AG20443 (cell line): ENCODE measurements around the gene MUS81.

ENCODE experiments used
- DNase-seq: peaks from one replicate; pipeline ENCODE4 v3.0.0; 2012; ENCODE audit warnings: low spot score, mixed read lengths

The MUS81 gene

GRCh38 chr11:65848693-65849092, 11.5 kb upstream of the MUS81 start:
- peak; percentile 9 for DNase-seq

GRCh38 chr11:65849366-65849765, 10.9 kb upstream of the MUS81 start:
- DNase-seq, result no peak

GRCh38 chr11:65849771-65850216, 10.4 kb upstream of the MUS81 start:
- DNase-seq, result no peak

- DNase-seq, result no peak
These were observed 9.8 kb upstream of the MUS81 start for GRCh38 chr11:65850217-65851082.

DNA sequence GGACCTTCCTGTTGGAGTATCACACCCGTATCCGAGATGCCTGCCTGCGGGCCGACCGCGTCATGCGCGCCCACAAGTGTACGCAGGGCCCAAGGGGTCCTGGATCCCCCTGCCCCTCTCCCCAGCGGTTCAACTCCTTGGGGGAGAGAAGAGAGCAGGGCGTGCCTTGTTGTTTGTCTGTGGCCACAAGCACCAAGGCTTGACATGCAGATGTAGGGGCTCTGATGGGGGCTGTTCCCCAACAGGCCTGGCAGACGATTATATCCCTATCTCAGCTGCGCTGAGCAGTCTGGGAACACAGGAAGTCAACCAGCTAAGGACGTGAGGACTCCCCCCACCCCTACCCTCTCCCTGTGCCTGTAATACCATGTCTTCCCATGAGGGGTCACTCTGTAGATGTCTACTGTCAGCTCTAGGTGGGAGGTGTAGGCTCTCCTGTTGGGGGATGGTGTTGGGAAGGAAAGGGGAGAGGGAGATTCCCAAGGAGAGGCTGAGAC, 9.1 kb upstream of the MUS81 start:
- peak; percentile 32 for DNase-seq

GRCh38 chr11:65851811-65852507, 8.3 kb upstream of the MUS81 start:
- peak; percentile 4 for DNase-seq

DNA sequence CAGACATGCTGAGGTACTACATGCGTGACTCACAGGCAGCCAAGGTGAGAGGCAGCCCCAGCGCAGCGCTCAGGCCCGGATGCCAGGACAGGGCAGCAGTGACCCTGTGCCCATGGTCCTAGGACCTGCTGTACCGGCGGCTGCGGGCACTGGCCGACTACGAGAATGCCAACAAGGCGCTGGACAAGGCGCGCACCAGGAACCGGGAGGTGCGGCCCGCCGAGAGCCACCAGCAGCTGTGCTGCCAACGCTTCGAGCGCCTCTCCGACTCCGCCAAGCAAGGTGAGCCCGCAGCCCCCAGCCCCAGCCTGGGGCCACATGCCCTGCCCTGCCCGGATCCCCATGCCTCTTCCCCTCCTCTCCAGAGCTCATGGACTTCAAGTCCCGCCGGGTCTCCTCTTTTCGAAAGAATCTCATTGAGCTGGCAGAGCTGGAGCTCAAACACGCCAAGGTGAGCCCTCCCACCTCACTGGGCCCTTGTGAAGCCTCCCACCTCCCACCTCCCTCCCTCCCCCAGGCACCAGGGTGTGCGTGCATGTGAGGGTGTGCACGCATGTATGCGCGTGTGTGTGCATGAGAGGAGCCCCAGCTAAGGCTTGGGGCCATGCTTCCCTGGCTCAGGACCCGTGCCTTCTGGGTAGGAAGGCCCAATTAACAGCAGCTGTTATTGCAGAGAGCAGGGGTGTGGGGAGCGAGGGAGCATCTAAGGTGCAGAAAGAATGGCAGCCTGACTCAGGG, 7.6 kb upstream of the MUS81 start:
- no peak for DNase-seq

DNA sequence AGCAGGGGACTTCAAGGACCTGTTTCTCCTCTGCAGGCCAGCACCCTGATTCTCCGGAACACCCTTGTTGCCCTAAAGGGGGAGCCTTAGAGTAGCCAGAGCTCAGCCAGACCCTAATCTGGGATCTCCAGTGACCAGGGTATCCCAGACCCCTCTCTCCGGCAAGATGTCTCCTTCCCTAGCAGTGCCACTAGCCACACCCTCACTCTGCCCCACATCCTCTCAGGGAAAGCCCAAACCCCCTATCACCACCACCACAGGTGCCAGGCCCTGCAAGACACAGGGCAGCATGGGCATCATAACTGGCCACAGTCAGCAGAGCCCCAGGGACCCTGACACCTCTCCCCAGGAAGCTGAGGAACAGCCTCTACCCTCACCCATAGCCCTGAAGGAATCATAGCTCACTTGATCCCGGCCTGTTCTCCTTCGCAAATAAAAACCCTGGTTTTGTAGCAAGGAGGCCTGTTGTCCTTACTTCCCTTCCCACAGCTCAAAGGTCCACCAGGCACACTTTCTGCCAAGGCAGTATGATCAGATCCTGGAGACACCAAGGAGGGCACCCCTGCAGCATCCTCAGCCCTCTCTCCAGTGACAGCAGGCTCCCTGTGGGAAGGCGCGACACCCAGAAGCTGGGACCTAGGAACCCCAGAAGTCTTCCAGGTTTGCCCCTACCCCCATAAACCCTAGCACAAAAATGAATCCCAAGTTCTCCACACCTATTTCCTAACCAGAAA, 6.8 kb upstream of the MUS81 start:
- no peak for DNase-seq

DNA sequence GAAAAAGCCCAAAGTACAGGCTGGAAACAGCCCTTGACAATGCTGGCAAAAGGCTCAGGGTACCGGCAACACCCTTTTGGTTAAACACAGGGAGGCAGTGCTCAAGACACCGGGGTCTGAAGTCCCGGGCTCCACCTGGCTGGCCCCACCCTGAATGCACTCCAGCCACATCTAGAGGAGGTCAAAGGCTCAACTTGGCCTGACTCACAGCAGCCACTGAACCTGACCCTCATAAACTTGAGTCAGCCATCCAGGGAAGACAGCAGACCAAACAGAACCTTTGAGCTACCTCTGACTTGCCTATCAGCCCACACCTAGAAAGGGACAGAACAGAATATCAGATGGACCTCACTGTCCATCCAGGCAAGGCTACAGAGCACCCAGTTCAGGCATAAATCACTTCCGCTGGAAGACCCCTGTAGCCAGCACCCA, 6.1 kb upstream of the MUS81 start:
- DNase-seq, result no peak

GRCh38 chr11:65854852-65855837, 5.1 kb upstream of the MUS81 start:
- no peak for DNase-seq

DNA sequence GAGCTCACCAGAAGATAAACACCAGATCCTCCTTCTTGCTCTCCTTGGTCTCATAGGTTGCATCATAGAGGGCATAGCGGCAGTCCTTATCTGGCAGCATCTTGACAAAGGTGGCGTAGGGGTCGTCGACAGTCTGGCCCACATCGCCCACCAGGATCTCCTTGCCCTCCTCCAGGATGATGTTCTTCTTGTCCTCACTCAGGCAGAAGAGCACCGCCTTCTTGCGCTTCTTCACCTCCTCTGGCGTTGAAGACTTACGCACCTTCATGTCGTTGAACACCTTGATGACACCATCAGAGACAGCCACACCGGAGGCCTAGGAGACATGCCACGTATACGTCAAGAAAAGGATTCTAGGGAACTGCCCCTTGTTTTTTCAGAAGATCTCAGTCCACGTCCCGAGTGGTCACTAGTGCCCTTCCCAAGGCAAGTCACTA, 4.3 kb upstream of the MUS81 start:
- DNase-seq, result no peak

GRCh38 chr11:65856689-65857499, 3.3 kb upstream of the MUS81 start:
- DNase-seq, result peak; percentile 83

DNA sequence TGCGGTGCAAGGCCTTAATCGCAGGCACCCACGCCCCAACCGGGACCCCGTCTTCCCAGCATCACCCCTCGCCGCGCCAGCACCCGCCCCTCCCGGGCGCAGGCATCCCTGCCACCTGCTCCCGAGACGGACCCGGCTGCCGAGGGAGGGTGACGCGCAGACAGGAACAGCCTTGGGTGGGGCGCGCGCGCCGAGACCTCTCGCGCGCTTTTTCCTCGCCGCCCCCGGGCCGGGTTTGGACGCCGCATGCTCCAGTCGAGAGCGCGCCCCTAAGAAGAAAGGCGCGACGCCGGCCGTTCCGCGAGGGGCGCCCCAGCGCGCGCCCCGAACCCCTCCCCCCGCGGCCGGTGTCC, 2.8 kb upstream of the MUS81 start:
- DNase-seq, result no peak

- DNase-seq, result peak; percentile 92
These were observed 2.2 kb upstream of the MUS81 start, which contains the start of gene CFL1 for GRCh38 chr11:65857853-65858680. TSS of gene CFL1 (minus strand) at chr11:65858180. CDS start at chr11:65858099, 81 bp downstream.

GRCh38 chr11:65858681-65859087, 1.5 kb upstream of the MUS81 start:
- DNase-seq, result no peak

- DNase-seq, result peak; percentile 93
These were observed 980 bp upstream of the MUS81 start for GRCh38 chr11:65859095-65859811.

- no peak for DNase-seq
These were observed 388 bp upstream of the MUS81 start for GRCh38 chr11:65859812-65860277.

DNA sequence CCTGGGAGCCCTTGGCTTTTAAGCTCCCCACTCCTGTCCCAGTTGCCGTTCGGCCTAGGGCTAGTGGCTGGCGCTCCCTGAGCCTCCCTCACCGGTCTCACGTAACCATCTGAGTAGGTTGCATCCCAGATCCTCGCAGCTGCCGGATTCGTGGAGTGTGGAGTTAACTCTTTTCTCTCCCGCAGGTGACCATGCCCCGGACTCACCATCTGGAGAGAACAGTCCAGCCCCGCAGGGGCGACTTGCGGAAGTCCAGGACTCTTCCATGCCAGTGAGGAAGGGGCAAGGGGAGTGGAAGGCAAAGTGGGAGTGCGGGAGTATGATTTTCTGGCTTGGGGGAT, 902 bp downstream of the MUS81 start:
- no peak for DNase-seq
